Caco-2 (cell line): ENCODE data around the gene RPS6KA5. TPM values are rescaled to one million over a fixed set of nuclear protein-coding genes. Genes with fewer than 3 reads are reported as not detected.

Source experiments
- BruUV-seq: library from RNA; stranded (reverse); fragments of 400-500 nt; replicated peaks from 2 replicates; lab custom pipeline; 2021; lab: Mats Ljungman, UMichigan
- CTCF ChIA-PET: fragments of 300-600 bp; sonication (Branson Sonifier 250); formaldehyde crosslinking; loops from one replicate; lab custom pipeline; 2022; ENCODE audit warnings: antibody characterized with exemption; lab: Charles Lee
- POLR2A ChIA-PET: fragments of 300-600 bp; sonication (Branson Sonifier 250); formaldehyde crosslinking; loops from one replicate; lab custom pipeline; 2022; ENCODE audit warnings: antibody characterized with exemption; lab: Charles Lee
- DNase-seq, 2 experiments: peaks; one replicate each; pipeline versions ENCODE4 v3.0.0 to v3.0.0-alpha.2; 2020 to 2022
- H3K27me3 ChIP-seq: replicated peaks from 2 replicates; pipeline ENCODE4 v1.6.0; 2011; ENCODE audit warnings: low read length; ENCODE audit not compliant: control insufficient read depth, insufficient read depth
- H3K36me3 ChIP-seq: 2 replicates; pipeline ENCODE4 v1.5.1; 2011; ENCODE audit warnings: low read length; ENCODE audit not compliant: control insufficient read depth, insufficient read depth
- H3K4me1 ChIP-seq: fragments of 250-450 bp; sonication (Bioruptor Pico); 2 replicates; pipeline ENCODE4 v1.5.1; 2020; ENCODE audit warnings: mild to moderate bottlenecking
- H3K4me3 ChIP-seq: 2 replicates; pipeline ENCODE4 v1.5.1; 2011; ENCODE audit warnings: low read depth, mild to moderate bottlenecking, control low read depth, low read length
- H3K9me3 ChIP-seq: fragments of 250-450 bp; sonication (Bioruptor Pico); 2 replicates; pipeline ENCODE4 v1.5.1; 2020; ENCODE audit warnings: mild to moderate bottlenecking, moderate library complexity
- H3K27ac Mint-ChIP-seq: one replicate; pipeline ENCODE4 v1.8.0; 2022; ENCODE audit warnings: mixed read lengths; ENCODE audit not compliant: unreplicated experiment
- H3K27me3 Mint-ChIP-seq: one replicate; pipeline ENCODE4 v1.8.0; 2022; ENCODE audit warnings: mixed read lengths; ENCODE audit not compliant: insufficient read depth, unreplicated experiment
- H3K36me3 Mint-ChIP-seq: one replicate; pipeline ENCODE4 v1.8.0; 2022; ENCODE audit warnings: mild to moderate bottlenecking, mixed read lengths; ENCODE audit not compliant: insufficient read depth, unreplicated experiment
- H3K4me1 Mint-ChIP-seq: one replicate; pipeline ENCODE4 v1.8.0; 2022; ENCODE audit warnings: low read depth, mixed read lengths; ENCODE audit not compliant: unreplicated experiment
- H3K4me3 Mint-ChIP-seq: one replicate; pipeline ENCODE4 v1.8.0; 2022; ENCODE audit warnings: mild to moderate bottlenecking, moderate library complexity, mixed read lengths; ENCODE audit not compliant: unreplicated experiment
- H3K9me3 Mint-ChIP-seq: one replicate; pipeline ENCODE4 v1.8.0; 2022; ENCODE audit warnings: mixed read lengths; ENCODE audit not compliant: unreplicated experiment
- intact Hi-C: fragments of 100-400 bp; cut with micrococcal nuclease; formaldehyde crosslinking; loops from one replicate; pipeline ENCODE4 v1.10.0; 2022; ENCODE audit not compliant: unreplicated experiment
- total RNA-seq: library from RNA; stranded (reverse); gene quantifications from 2 replicates; pipeline ENCODE4 v1.2.3, GENCODE V29; 2022
- TF ChIP-seq, protein P1 (sequence below), 2 experiments: fragments of 200-600 bp in 1 of 2; IDR thresholded peaks; 1 replicate in 1 of 2; 2 replicates in 1 of 2; pipeline versions ENCODE4 v1.5.1 to v1.8.0; 2011 to 2022; ENCODE audit warnings: antibody characterized with exemption in 1 of 2, control low read depth in 1 of 2, inconsistent platforms in 1 of 2, low read depth in 1 of 2, low read length in 1 of 2, mild to moderate bottlenecking in 1 of 2, moderate library complexity in 1 of 2; ENCODE audit not compliant: insufficient read depth in 1 of 2, severe bottlenecking in 1 of 2, unreplicated experiment in 1 of 2

Gene RPS6KA5
- total RNA-seq, 1 experiment from 2014 or later = 5.7 TPM

DNA sequence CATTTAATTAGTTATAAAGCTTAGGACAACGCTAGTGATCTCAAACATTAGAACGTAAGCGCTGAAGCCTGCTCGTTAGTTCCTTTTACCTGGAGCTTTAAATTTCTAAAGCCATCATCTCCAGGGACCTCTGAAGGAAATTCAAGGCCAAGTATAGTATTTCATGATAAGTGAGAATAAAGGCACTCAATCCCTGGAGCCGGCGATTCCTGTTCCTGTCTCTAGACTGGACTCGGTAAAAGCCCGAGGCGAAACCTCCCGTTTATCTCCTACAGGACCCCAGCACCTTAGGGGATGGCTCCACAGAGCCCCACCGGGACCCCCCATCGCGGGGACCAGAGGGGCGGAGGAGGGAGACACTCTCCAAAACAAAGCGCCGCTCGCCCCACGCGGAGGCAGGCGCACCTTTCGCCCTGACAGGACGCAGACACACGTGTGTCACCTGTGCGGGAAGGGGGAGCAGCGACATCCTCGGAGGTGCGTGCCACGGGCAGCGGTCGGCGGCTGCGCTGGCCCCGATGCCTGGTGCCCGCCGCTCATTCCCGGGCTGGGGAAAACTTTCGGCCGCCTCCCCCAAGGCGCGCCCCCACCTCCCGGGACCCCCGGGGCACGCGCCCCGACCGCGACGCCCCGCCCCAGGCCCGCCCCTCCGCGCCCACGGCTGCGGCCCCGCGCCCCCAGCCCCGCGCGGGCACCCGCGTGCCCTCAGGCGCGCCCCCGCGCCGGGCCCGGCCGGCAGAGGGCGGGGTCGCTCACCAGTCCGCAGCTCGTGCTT lies 678 bp downstream of the RPS6KA5 start:
- no peaks in the 10 kb centered on the region for H3K36me3 ChIP-seq
- BruUV-seq = no TSS peak
- POLR2A ChIA-PET = interaction anchor here (1.5 to 2.7 kb wide), 2 partner anchors 55 to 79 kb away, joined by 10 to 27 read pairs; partner anchors contain the start of gene DGLUCY
- peak overlapping the region; percentile 90 for H3K4me3 ChIP-seq
- H3K9me3 Mint-ChIP-seq = no peaks in the 10 kb centered on the region
- H3K4me1 Mint-ChIP-seq = no peaks in the 10 kb centered on the region
- H3K27ac Mint-ChIP-seq = no peak overlapping the region
- CTCF ChIA-PET = interaction anchor here (0.8 to 2.7 kb wide), 8 partner anchors 21 to 443 kb away, joined by 3 to 18 read pairs (median 6); partner anchors contain the start of gene DGLUCY
- H3K27me3 Mint-ChIP-seq = no peaks in the 10 kb centered on the region
- H3K27me3 ChIP-seq = no peaks in the 10 kb centered on the region
- no peaks in the 10 kb centered on the region for H3K9me3 ChIP-seq
- TF ChIP-seq, protein P1, sequence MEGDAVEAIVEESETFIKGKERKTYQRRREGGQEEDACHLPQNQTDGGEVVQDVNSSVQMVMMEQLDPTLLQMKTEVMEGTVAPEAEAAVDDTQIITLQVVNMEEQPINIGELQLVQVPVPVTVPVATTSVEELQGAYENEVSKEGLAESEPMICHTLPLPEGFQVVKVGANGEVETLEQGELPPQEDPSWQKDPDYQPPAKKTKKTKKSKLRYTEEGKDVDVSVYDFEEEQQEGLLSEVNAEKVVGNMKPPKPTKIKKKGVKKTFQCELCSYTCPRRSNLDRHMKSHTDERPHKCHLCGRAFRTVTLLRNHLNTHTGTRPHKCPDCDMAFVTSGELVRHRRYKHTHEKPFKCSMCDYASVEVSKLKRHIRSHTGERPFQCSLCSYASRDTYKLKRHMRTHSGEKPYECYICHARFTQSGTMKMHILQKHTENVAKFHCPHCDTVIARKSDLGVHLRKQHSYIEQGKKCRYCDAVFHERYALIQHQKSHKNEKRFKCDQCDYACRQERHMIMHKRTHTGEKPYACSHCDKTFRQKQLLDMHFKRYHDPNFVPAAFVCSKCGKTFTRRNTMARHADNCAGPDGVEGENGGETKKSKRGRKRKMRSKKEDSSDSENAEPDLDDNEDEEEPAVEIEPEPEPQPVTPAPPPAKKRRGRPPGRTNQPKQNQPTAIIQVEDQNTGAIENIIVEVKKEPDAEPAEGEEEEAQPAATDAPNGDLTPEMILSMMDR (IDR thresholded peaks at IDR 0.05; ENCODE audit: insufficient read depth in 1 of 2, low read depth in 1 of 2, low read length in 1 of 2, severe bottlenecking in 1 of 2, unreplicated experiment in 1 of 2) = no peak
- intact Hi-C loops = loop anchor here (1.0 to 2.0 kb wide), 5 partner anchors 55 to 157 kb away; partner anchors contain the start of gene DGLUCY
- H3K4me1 ChIP-seq = no peaks in the 10 kb centered on the region
- H3K36me3 Mint-ChIP-seq = no peaks in the 10 kb centered on the region
- no peak overlapping the region for H3K4me3 Mint-ChIP-seq
- DNase-seq = peak; percentile 36 to 63

DNA sequence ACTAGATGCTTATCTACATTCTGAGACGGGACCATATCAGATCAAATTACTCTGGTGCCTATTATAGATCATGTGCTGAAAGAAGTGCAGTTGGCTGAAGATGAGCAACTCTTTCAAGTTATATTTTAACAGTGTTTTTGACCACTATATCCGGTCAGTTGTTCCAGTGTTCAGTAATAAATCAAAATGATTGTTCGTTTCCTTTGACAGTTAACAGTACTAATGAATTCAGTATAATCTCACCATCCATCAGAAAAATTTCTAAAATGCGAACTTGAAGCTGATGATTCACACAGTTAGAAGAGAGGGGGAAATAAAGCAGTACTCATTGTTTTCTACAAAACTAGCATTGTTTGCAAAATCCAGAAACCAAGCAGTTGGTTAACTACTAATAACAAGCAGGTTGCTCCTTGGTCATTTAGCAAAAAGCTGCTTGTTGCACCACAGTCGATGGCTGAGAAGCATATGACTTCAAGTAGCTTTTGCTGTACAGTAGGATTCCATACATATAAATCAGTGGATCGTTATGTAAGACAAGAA lies 2.3 kb downstream of the RPS6KA5 start:
- Mint-ChIP-seq H3K27ac (no peak overlapping the region), H3K27me3 (no peaks in the 10 kb centered on the region), H3K4me3 (peak overlapping the region; percentile 27), H3K4me1 (no peaks in the 10 kb centered on the region), H3K9me3 (no peaks in the 10 kb centered on the region), H3K36me3 (no peaks in the 10 kb centered on the region)
- POLR2A ChIA-PET = no interaction called here
- no peak for DNase-seq
- TF ChIP-seq, protein P1 (IDR thresholded peaks at IDR 0.05; ENCODE audit: insufficient read depth in 1 of 2, low read depth in 1 of 2, low read length in 1 of 2, severe bottlenecking in 1 of 2, unreplicated experiment in 1 of 2) = no peak
- no peaks in the 10 kb centered on the region for H3K4me1 ChIP-seq
- H3K4me3 ChIP-seq = no peak overlapping the region
- CTCF ChIA-PET = interaction anchor here (1.4 kb wide), 1 partner anchor 115 kb away, joined by 7 read pairs; no protein-coding TSS in a partner anchor
- TSS peak; percentile 23 for BruUV-seq
- no peaks in the 10 kb centered on the region for H3K36me3 ChIP-seq
- H3K9me3 ChIP-seq = no peaks in the 10 kb centered on the region
- no peaks in the 10 kb centered on the region for H3K27me3 ChIP-seq
- intact Hi-C loops = no loop called here

DNA sequence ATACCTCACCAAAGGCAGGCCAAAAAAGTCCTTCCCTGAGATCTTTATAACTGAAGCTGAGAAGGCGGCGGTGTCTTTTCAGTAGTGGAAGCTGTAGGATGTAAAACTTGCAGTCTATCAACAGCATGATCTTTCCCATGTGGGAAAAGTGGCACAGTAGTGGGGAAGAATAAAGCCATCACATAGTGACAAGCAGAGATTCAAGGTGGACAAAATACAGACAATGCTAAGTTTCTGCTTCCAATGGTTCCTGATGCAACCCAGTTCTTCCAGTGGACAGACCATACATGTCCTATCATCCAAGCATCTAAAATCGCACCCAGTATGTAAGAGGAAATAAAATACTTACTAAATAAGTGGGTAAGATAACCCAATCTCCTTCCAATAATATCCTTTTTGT lies 4.1 kb downstream of the RPS6KA5 start:
- H3K4me3 Mint-ChIP-seq = no peak overlapping the region
- CTCF ChIA-PET = no interaction called here
- POLR2A ChIA-PET = no interaction called here
- no TSS peak for BruUV-seq
- TF ChIP-seq, protein P1 (IDR thresholded peaks at IDR 0.05; ENCODE audit: insufficient read depth in 1 of 2, low read depth in 1 of 2, low read length in 1 of 2, severe bottlenecking in 1 of 2, unreplicated experiment in 1 of 2) = no peak
- no peak overlapping the region for H3K27ac Mint-ChIP-seq
- H3K9me3 Mint-ChIP-seq = no peaks in the 10 kb centered on the region
- no peak for DNase-seq
- intact Hi-C loops = no loop called here
- Histone ChIP-seq H3K27me3 (no peaks in the 10 kb centered on the region), H3K36me3 (no peaks in the 10 kb centered on the region), H3K9me3 (no peaks in the 10 kb centered on the region), H3K4me1 (no peaks in the 10 kb centered on the region), H3K4me3 (no peak overlapping the region)
- H3K27me3 Mint-ChIP-seq = no peaks in the 10 kb centered on the region
- no peaks in the 10 kb centered on the region for H3K36me3 Mint-ChIP-seq
- H3K4me1 Mint-ChIP-seq = no peaks in the 10 kb centered on the region
